ENCODE measurements around the gene ATP6AP2.

DNA sequence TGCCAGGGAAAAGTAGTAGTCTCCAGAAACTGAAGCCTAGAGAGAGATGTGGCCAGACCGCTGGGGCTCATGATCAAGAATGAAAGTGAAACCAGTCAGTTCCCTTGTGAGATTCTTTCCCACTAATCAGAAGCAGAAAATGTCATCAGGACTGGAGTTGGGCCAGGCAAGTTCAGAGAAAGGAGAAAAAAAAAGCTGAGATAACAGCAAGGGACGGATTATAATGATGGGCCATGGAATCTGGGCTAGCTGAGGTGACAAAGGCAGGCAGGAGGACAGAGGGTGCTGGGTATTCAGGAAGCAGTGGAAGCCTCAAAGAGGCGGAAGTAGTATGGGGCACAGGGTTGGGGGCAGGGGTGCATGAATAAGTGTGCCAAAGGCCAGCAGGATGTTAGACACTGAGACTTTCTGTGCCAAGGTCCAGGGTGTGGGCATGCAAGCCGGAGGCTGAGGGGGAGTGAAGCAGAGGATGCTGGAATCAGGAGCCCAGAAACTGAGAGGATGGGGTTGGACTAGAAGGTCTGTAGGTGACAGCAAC, 64.1 kb downstream of the ATP6AP2 start:
- TF ChIP-seq POLR2A (IDR thresholded peaks at IDR 0.05) (no peak), EP300 (IDR thresholded peaks at IDR 0.05) (no peak)
- TF ChIP-seq, protein P1, sequence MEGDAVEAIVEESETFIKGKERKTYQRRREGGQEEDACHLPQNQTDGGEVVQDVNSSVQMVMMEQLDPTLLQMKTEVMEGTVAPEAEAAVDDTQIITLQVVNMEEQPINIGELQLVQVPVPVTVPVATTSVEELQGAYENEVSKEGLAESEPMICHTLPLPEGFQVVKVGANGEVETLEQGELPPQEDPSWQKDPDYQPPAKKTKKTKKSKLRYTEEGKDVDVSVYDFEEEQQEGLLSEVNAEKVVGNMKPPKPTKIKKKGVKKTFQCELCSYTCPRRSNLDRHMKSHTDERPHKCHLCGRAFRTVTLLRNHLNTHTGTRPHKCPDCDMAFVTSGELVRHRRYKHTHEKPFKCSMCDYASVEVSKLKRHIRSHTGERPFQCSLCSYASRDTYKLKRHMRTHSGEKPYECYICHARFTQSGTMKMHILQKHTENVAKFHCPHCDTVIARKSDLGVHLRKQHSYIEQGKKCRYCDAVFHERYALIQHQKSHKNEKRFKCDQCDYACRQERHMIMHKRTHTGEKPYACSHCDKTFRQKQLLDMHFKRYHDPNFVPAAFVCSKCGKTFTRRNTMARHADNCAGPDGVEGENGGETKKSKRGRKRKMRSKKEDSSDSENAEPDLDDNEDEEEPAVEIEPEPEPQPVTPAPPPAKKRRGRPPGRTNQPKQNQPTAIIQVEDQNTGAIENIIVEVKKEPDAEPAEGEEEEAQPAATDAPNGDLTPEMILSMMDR (IDR thresholded peaks at IDR 0.05), result no peak

Data from ovary (tissue), 3 donors.